ENCODE measurements around the gene TP53. TPM values are rescaled to one million over a fixed set of nuclear protein-coding genes. Genes with fewer than 3 reads are reported as not detected.

Gene TP53
- total RNA-seq, 4 donors from 2014 or later = 14.1 to 17.0 (median 15.4) TPM

DNA sequence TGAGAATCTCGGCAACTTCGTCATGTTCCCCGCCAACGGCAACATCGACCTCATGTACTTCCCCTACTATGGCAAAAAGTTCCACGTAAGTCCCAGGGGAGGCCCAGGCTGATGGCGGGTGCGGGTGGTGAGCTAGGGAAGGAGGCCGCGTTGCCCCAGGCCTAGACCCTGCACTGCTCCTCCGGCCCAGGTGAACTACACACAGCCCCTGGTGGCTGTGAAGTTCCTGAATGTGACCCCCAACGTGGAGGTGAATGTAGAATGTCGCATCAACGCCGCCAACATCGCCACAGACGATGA lies 31.8 kb downstream of the TP53 start:
- Histone ChIP-seq H3K9me3 (no peaks in the 10 kb centered on the region), H3K4me1 (peaks cover 7 to 14% of the 10 kb centered on the region in 2 donors), H3K4me3 (no peak overlapping the region), H3K27me3 (peaks cover 20 to 23% (median 23%) of the 10 kb centered on the region in 3 donors), H3K27ac (no peak overlapping the region), H3K36me3 (no peaks in the 10 kb centered on the region)
- no peak for TF ChIP-seq POLR2A (IDR thresholded peaks at IDR 0.05)
- TF ChIP-seq, protein P1, sequence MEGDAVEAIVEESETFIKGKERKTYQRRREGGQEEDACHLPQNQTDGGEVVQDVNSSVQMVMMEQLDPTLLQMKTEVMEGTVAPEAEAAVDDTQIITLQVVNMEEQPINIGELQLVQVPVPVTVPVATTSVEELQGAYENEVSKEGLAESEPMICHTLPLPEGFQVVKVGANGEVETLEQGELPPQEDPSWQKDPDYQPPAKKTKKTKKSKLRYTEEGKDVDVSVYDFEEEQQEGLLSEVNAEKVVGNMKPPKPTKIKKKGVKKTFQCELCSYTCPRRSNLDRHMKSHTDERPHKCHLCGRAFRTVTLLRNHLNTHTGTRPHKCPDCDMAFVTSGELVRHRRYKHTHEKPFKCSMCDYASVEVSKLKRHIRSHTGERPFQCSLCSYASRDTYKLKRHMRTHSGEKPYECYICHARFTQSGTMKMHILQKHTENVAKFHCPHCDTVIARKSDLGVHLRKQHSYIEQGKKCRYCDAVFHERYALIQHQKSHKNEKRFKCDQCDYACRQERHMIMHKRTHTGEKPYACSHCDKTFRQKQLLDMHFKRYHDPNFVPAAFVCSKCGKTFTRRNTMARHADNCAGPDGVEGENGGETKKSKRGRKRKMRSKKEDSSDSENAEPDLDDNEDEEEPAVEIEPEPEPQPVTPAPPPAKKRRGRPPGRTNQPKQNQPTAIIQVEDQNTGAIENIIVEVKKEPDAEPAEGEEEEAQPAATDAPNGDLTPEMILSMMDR (IDR thresholded peaks at IDR 0.05 in 4 of 5, conservative IDR thresholded peaks at IDR 0.05 in 1 of 5) = no peak
- no peak for ATAC-seq
- in situ Hi-C loops (cut with MboI; ENCODE audit: low sequenced_read_pairs in 4 of 4) = no loop called here
- no peak for DNase-seq
- intact Hi-C loops (cut with DNase I; ENCODE audit: low total_unique reads) = no loop called here

DNA sequence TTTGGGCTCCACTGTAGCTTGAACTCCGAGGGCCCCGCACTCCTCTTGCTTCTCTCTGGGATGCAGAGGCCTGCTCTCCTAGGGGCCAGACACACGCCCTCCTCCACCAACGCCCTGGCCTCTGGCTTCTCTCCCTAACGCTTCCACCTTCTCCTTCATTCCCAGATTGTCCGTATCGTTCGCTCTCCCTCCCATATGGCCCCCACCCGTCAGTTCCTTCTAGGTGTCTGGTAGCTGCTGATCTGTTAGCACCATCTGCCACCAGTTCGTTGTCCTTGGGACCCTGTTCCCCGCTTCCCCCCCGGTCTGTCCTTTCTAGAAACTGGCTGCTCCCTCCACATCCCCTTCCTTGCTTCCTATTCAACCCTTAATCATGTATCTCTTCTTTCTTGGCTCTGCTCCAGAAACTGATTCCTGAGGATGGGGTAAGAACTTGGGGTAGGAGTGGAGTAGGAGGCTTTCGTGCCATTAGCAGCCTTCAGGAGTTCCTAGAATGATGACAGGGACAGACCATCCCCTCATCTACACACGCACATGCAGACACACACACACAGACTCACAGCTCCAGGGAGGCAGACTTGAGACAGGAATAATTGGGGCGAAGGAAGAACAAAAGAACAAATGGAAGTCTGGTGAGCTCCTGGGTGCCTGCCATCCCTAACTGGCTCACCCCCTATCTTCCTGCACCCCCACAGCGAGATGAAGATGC lies 32.3 kb downstream of the TP53 start:
- Histone ChIP-seq H3K27ac (no peak overlapping the region), H3K9me3 (no peaks in the 10 kb centered on the region), H3K4me1 (peaks cover 7 to 17% of the 10 kb centered on the region in 2 donors), H3K4me3 (no peak overlapping the region), H3K27me3 (peaks cover 26 to 28% (median 27%) of the 10 kb centered on the region in 3 donors), H3K36me3 (no peaks in the 10 kb centered on the region)
- no peak for TF ChIP-seq POLR2A (IDR thresholded peaks at IDR 0.05)
- intact Hi-C loops (cut with DNase I; ENCODE audit: low total_unique reads) = no loop called here
- DNase-seq = no peak
- ATAC-seq = no peak
- in situ Hi-C loops (cut with MboI; ENCODE audit: low sequenced_read_pairs in 4 of 4) = no loop called here

- no peak for ATAC-seq
- no peaks in the 10 kb centered on the region for H3K9me3 ChIP-seq
- H3K27me3 ChIP-seq = peaks cover 41 to 42% (median 42%) of the 10 kb centered on the region in 3 donors
- H3K4me3 ChIP-seq = no peak overlapping the region
- H3K36me3 ChIP-seq = no peaks in the 10 kb centered on the region
- peaks cover 7 to 17% of the 10 kb centered on the region in 2 donors for H3K4me1 ChIP-seq
- DNase-seq = no peak
- in situ Hi-C loops (cut with MboI; ENCODE audit: low sequenced_read_pairs in 4 of 4) (no loop called here), intact Hi-C loops (cut with DNase I; ENCODE audit: low total_unique reads) (no loop called here)
- H3K27ac ChIP-seq = peak overlapping the region in 1 of 4 donors; percentile 56
- TF ChIP-seq POLR2A (IDR thresholded peaks at IDR 0.05) = no peak
- TF ChIP-seq, protein P1 (IDR thresholded peaks at IDR 0.05 in 4 of 5, conservative IDR thresholded peaks at IDR 0.05 in 1 of 5) = no peak
These were observed 34.6 kb downstream of the TP53 start for GRCh38 chr17:7652388-7653356.

- DNase-seq (no peak), ATAC-seq (no peak)
- peaks cover 42 to 47% (median 45%) of the 10 kb centered on the region in 3 donors for H3K27me3 ChIP-seq
- H3K4me3 ChIP-seq = peak overlapping the region; percentile 47 to 59 (median 56)
- intact Hi-C loops (cut with DNase I; ENCODE audit: low total_unique reads) (no loop called here), in situ Hi-C loops (cut with MboI; ENCODE audit: low sequenced_read_pairs in 4 of 4) (no loop called here)
- peak overlapping the region; percentile 27 to 58 (median 48) for H3K27ac ChIP-seq
- H3K9me3 ChIP-seq = no peaks in the 10 kb centered on the region
- no peaks in the 10 kb centered on the region for H3K36me3 ChIP-seq
- H3K4me1 ChIP-seq = peaks cover 7 to 17% of the 10 kb centered on the region in 2 donors
- no peak for TF ChIP-seq POLR2A (IDR thresholded peaks at IDR 0.05)
- TF ChIP-seq, protein P1 (IDR thresholded peaks at IDR 0.05 in 4 of 5, conservative IDR thresholded peaks at IDR 0.05 in 1 of 5) = no peak
These were observed 35.5 kb downstream of the TP53 start for GRCh38 chr17:7651665-7652387.

All from gastrocnemius medialis (tissue), 4 donors.